K562 (cell line): ENCODE data around the gene GKAP1. TPM values are rescaled to one million over a fixed set of nuclear protein-coding genes. Genes with fewer than 3 reads are reported as not detected.

ENCODE experiments used
- ATAC-seq: fragments of 200-7000 bp; cut with Tn5 transposase; 3 replicates; pipeline ENCODE4 v1.9.1; 2020; ENCODE audit warnings: moderate library complexity
- BruUV-seq: library from RNA; stranded (reverse); fragments of 400-500 nt; replicated peaks from 2 replicates; lab custom pipeline; 2021; lab: Mats Ljungman, UMichigan
- CTCF ChIA-PET: fragments of 300-600 bp; formaldehyde crosslinking; extraction: SDS; loops from one replicate; lab custom pipeline; 2021; ENCODE audit warnings: low intra/inter-chr PET ratio; lab: Yijun Ruan, JAX
- POLR2A ChIA-PET: fragments of 300-600, 350-650 bp; sonication (Branson Sonifier 250); formaldehyde crosslinking; extraction: SDS; loops from one replicate; lab custom pipeline; 2021; ENCODE audit warnings: antibody characterized with exemption, inconsistent platforms; lab: Yijun Ruan, JAX
- DNase-seq, 4 experiments: peaks; one replicate each; pipeline versions ENCODE4 v3.0.0 to v3.0.0-alpha.2; 2011 to 2018; ENCODE audit warnings: low spot score in 3 of 4, mixed read lengths in 3 of 4; ENCODE audit errors: extremely low read depth in 1 of 4
- FAIRE-seq: peaks from 2 replicates; lab custom pipeline; 2011; peaks lifted over from hg19 to GRCh38; lab: Jason Lieb, UNC
- H2AFZ ChIP-seq: 2 replicates; pipeline ENCODE4 v1.6.0; 2011; ENCODE audit warnings: low read depth, low read length, control low read depth, inconsistent platforms
- H3K27ac ChIP-seq: fragments of 200-600 bp; 3 replicates; pipeline ENCODE4 v1.8.0; 2011; ENCODE audit warnings: low read depth, mild to moderate bottlenecking, control low read depth, inconsistent platforms, low read length, moderate library complexity, mixed read lengths; ENCODE audit errors: extremely low read depth
- H3K27me3 ChIP-seq, 2 experiments: fragments of 300-600 bp in 1 of 2; 2 replicates in 1 of 2; 3 replicates in 1 of 2; pipeline versions ENCODE4 v1.6.0 to v1.8.0; 2011; ENCODE audit warnings: inconsistent platforms in 2 of 2, low read length in 2 of 2, mild to moderate bottlenecking in 1 of 2, mixed read lengths in 1 of 2, moderate library complexity in 1 of 2; ENCODE audit not compliant: control insufficient read depth in 2 of 2, insufficient read depth in 2 of 2
- H3K36me3 ChIP-seq: fragments of 300-600 bp; 3 replicates; pipeline ENCODE4 v1.8.0; 2011; ENCODE audit warnings: mild to moderate bottlenecking, low read length, inconsistent platforms; ENCODE audit not compliant: control insufficient read depth, insufficient read depth
- H3K4me1 ChIP-seq, 2 experiments: fragments of 200-600 bp in 1 of 2; replicated peaks in 1 of 2; 2 replicates in 1 of 2; 3 replicates in 1 of 2; pipeline versions ENCODE4 v1.5.1 to v1.8.0; 2011; ENCODE audit warnings: inconsistent platforms in 2 of 2, low read length in 2 of 2, mild to moderate bottlenecking in 1 of 2, mixed read lengths in 1 of 2, moderate library complexity in 1 of 2; ENCODE audit not compliant: control insufficient read depth in 2 of 2, insufficient read depth in 2 of 2
- H3K4me2 ChIP-seq: 2 replicates; pipeline ENCODE4 v1.6.1; 2011; ENCODE audit warnings: low read length, control low read depth, inconsistent platforms, mixed read lengths; ENCODE audit not compliant: insufficient read depth
- H3K4me3 ChIP-seq: fragments of 200-600 bp; sonication (generic), shearing (Covaris generic); 2 replicates; pipeline ENCODE4 v1.5.1; 2016; ENCODE audit warnings: control low read depth, inconsistent platforms
- H3K79me2 ChIP-seq: fragments of 200-600 bp; 3 replicates; pipeline ENCODE4 v1.8.0; 2011; ENCODE audit warnings: low read length, inconsistent platforms; ENCODE audit not compliant: control insufficient read depth, insufficient read depth
- H3K9ac ChIP-seq, 2 experiments: 2 replicates each; pipeline versions ENCODE4 v1.6.0 to v1.6.1; 2011; ENCODE audit warnings: low read depth in 2 of 2, low read length in 2 of 2, control low read depth in 1 of 2, inconsistent platforms in 1 of 2, mild to moderate bottlenecking in 1 of 2, mixed read lengths in 1 of 2; ENCODE audit not compliant: insufficient read depth in 1 of 2
- H3K9me1 ChIP-seq: one replicate; pipeline ENCODE4 v1.6.0; 2011; ENCODE audit warnings: inconsistent platforms, mild to moderate bottlenecking, low read length, moderate library complexity; ENCODE audit not compliant: control insufficient read depth, insufficient read depth
- H3K9me3 ChIP-seq: replicated peaks from 2 replicates; pipeline ENCODE4 v1.5.1; 2011; ENCODE audit warnings: low read depth, low read length, inconsistent platforms; ENCODE audit not compliant: control insufficient read depth, insufficient read depth
- H4K20me1 ChIP-seq: replicated peaks from 2 replicates; pipeline ENCODE4 v1.6.1; 2011; ENCODE audit warnings: low read length, inconsistent platforms, mixed read lengths; ENCODE audit not compliant: control insufficient read depth, insufficient read depth
- GTF2E2 ChIP-seq: fragments of 200-800 bp; sonication (Bioruptor generic); IDR thresholded peaks from 2 replicates; pipeline ENCODE4 v1.6.1; 2016; ENCODE audit warnings: missing genetic modification characterization, missing compliant biosample characterization
- GTF2F1 ChIP-seq: IDR thresholded peaks from 2 replicates; pipeline ENCODE4 v1.6.1; 2011; ENCODE audit warnings: low read depth, low read length, improper control_type of control experiment
- HDAC2 ChIP-seq: fragments of 450-650 bp; IDR thresholded peaks from 2 replicates; pipeline ENCODE4 v1.6.1; 2016; ENCODE audit warnings: mild to moderate bottlenecking
- HMG20A ChIP-seq: fragments of 450-650 bp; formaldehyde crosslinking; conservative IDR thresholded peaks from 2 replicates; pipeline ENCODE4 v1.4.0; 2020; ENCODE audit warnings: mild to moderate bottlenecking, mixed read lengths
- JUNB ChIP-seq: fragments of 450-650 bp; formaldehyde crosslinking; conservative IDR thresholded peaks from 2 replicates; pipeline ENCODE4 v1.4.0; 2020; ENCODE audit warnings: mild to moderate bottlenecking
- PYGO2 ChIP-seq: fragments of 450-650 bp; IDR thresholded peaks from 2 replicates; pipeline ENCODE4 v1.6.1; 2016; ENCODE audit warnings: mild to moderate bottlenecking, missing genetic modification characterization, moderate library complexity, missing compliant biosample characterization
- RAD51 ChIP-seq: fragments of 450-650 bp; IDR thresholded peaks from 2 replicates; pipeline ENCODE4 v1.7.1; 2016; ENCODE audit warnings: low read depth, mild to moderate bottlenecking, borderline replicate concordance
- RCOR1 ChIP-seq, 2 experiments: IDR thresholded peaks; 2 replicates each; pipeline ENCODE4 v1.6.1; 2012; ENCODE audit warnings: low read depth in 2 of 2, low read length in 2 of 2, borderline replicate concordance in 1 of 2, improper control_type of control experiment in 1 of 2
- SPI1 ChIP-seq: IDR thresholded peaks from 2 replicates; pipeline ENCODE4 v1.6.1; 2011; ENCODE audit warnings: low read depth, low read length, control low read depth, borderline replicate concordance
- SRSF3 ChIP-seq: fragments of 200-400 bp; formaldehyde crosslinking; IDR thresholded peaks from 2 replicates; pipeline ENCODE4 v1.6.1; 2016; ENCODE audit warnings: mild to moderate bottlenecking, low read length, moderate library complexity; ENCODE audit not compliant: insufficient read depth
- ZBTB11 ChIP-seq, 3 experiments: fragments of 200-800 bp in 1 of 3; fragments of 250-450 bp in 1 of 3; fragments of 450-650 bp in 1 of 3; sonication (Bioruptor Pico) in 1 of 3; sonication (Bioruptor generic) in 1 of 3; formaldehyde crosslinking in 1 of 3; IDR thresholded peaks; 2 replicates each; pipeline versions ENCODE4 v1.6.1 to v1.8.0; 2016 to 2022; ENCODE audit warnings: mild to moderate bottlenecking in 2 of 3, missing genetic modification characterization in 2 of 3, missing compliant biosample characterization in 1 of 3, moderate library complexity in 1 of 3
- ZNF24 ChIP-seq: fragments of 450-650 bp; IDR thresholded peaks from 2 replicates; pipeline ENCODE4 v1.6.1; 2016
- ZNF445 ChIP-seq: fragments of 250-450 bp; sonication (Bioruptor Pico); IDR thresholded peaks from 2 replicates; pipeline ENCODE4 v1.4.0; 2020; ENCODE audit warnings: low read depth, mild to moderate bottlenecking, moderate library complexity
- ZNF780A ChIP-seq: fragments of 250-450 bp; sonication (Bioruptor Pico); IDR thresholded peaks from 2 replicates; pipeline ENCODE4 v1.5.0; 2021; ENCODE audit warnings: mild to moderate bottlenecking
- WGBS: fragments of 100-300 bp; shearing (Covaris generic); methylation state at CpG from one replicate; pipeline ENCODE4 v1.1.6; 2016; ENCODE audit warnings: low coverage, mixed read lengths; ENCODE audit not compliant: insufficient coverage; ENCODE audit errors: missing lambda C conversion rate; 5-methylcytosine and 5-hydroxymethylcytosine counted together
- in situ Hi-C: fragments of 300-500 bp; cut with MboI; formaldehyde crosslinking; loops from 4 replicates; pipeline ENCODE4 v1.15.0; 2018; ENCODE audit warnings: inconsistent platforms, mixed read lengths
- intact Hi-C: fragments of 100-400 bp; cut with micrococcal nuclease; formaldehyde crosslinking; loops from 2 replicates; pipeline ENCODE4 v1.14.2; 2022
- polyA plus RNA-seq, 8 experiments: library from polyadenylated mRNA; depleted of rRNA in 4 of 8; stranded (reverse) in 5 of 8; unstranded in 3 of 8; fragments of >200 nt; fragmentation: Nextera tagmentation in 2 of 8; fragmentation: Illumina TruSeq in 1 of 8; extraction: Ambion mirVana in 2 of 8; extraction: Trizol in 1 of 8; gene quantifications; 2 replicates each; pipeline versions ENCODE4 v1.2.1 to v1.2.3, GENCODE V29; 2011 to 2014; ENCODE audit warnings: inconsistent platforms in 1 of 8, missing spikeins in 1 of 8
- total RNA-seq, 7 experiments: library from RNA; depleted of rRNA in 6 of 7; stranded (reverse); fragments of >200 nt in 6 of 7; fragmentation: Illumina TruSeq in 2 of 7; extraction: Trizol in 2 of 7; gene quantifications; 2 replicates each; pipeline versions ENCODE4 v1.2.1 to v1.2.3, GENCODE V29; 2011 to 2021; ENCODE audit warnings: low replicate concordance in 1 of 7

GKAP1 gene
- total and polyA plus RNA-seq, 9 of the 15 experiments (the other 6 are each of a cell fraction or from before 2014, with no cell fraction given), result 1.0 to 3.8 (median 2.7) TPM

- 1% methylated on average over 6 of the region's 6 CpGs for WGBS
- POLR2A ChIA-PET, result interaction anchor here (0.6 to 1.2 kb wide), 2 partner anchors 16 to 79 kb away, joined by 3 read pairs; partner anchors contain the start of gene IDNK
These were observed 115.8 kb downstream of the GKAP1 start for GRCh38 chr9:83701769-83702168.

GRCh38 chr9:83701286-83701685 lies 116.3 kb downstream of the GKAP1 start:
- H3K9me1 ChIP-seq, result no peaks in the 10 kb centered on the region
- no peaks in the 10 kb centered on the region for H3K27me3 ChIP-seq
- H3K4me3 ChIP-seq, result no peak overlapping the region
- no peak overlapping the region for H3K9ac ChIP-seq
- no peak for FAIRE-seq
- intact Hi-C loops (loop anchor here (10.0 kb wide), 2 partner anchors 114 to 284 kb away; partner anchors contain the start of genes GKAP1, HNRNPK and RMI1), in situ Hi-C loops (no loop called here)
- no peak overlapping the region for H2AFZ ChIP-seq
- H3K27ac ChIP-seq, result no peak overlapping the region
- ChIA-PET POLR2A (interaction anchor here (0.6 to 1.2 kb wide), 2 partner anchors 16 to 78 kb away, joined by 3 read pairs; partner anchors contain the start of gene IDNK), CTCF (no interaction called here)
- 91% methylated on average over 1 of the region's 1 CpG for WGBS
- H3K36me3 ChIP-seq, result peaks cover 19% of the 10 kb centered on the region
- no peak for TF ChIP-seq SRSF3
- no peak for TF ChIP-seq ZBTB11 (CRISPR knock-in tag; IDR thresholded peaks at IDR 0.05)
- no peak for TF ChIP-seq PYGO2 (tag)
- no peak for TF ChIP-seq HMG20A (CRISPR knock-in tag)
- no peak for TF ChIP-seq GTF2F1
- no peak for TF ChIP-seq JUNB (CRISPR knock-in tag)
- TF ChIP-seq ZNF24, result no peak
- TF ChIP-seq ZNF445 (CRISPR knock-in tag), result no peak
- no peak for TF ChIP-seq HDAC2
- TF ChIP-seq GTF2E2 (tag), result no peak
- TF ChIP-seq ZNF780A (CRISPR knock-in tag), result no peak
- TF ChIP-seq SPI1, result no peak
- no peak for DNase-seq
- H4K20me1 ChIP-seq, result peaks cover 22% of the 10 kb centered on the region
- H3K4me2 ChIP-seq, result no peak overlapping the region
- H3K79me2 ChIP-seq, result peaks cover 99% of the 10 kb centered on the region
- BruUV-seq, result no TSS peak
- no peaks in the 10 kb centered on the region for H3K9me3 ChIP-seq
- no peak for ATAC-seq
- H3K4me1 ChIP-seq, result peaks cover 0 to 5% of the 10 kb centered on the region in 2 experiments; a peak in 3 of 5 replicates

More at GRCh38 chr9:83701769-83702168, 115.8 kb downstream of the GKAP1 start:
- H3K4me2 ChIP-seq, result peak overlapping the region; percentile 14; the same call in 1 of the 2 replicates
- DNase-seq (no peak), ATAC-seq (no peak; the same call in 2 of the 3 replicates), FAIRE-seq (no peak)
- H3K9ac ChIP-seq, result peak overlapping the region in 1 of 2 experiments; percentile 28; a peak in 1 of 4 replicates
- TF ChIP-seq RCOR1 (IDR thresholded peaks at IDR 0.05; ENCODE audit: borderline replicate concordance in 1 of 2, low read depth in 2 of 2, low read length in 2 of 2) (no peak), RAD51 (peak; percentile 16; the same call in 1 of the 2 replicates)
- peaks cover 99% of the 10 kb centered on the region for H3K79me2 ChIP-seq
- peak overlapping the region; percentile 28; the same call in 1 of the 3 replicates for H3K27ac ChIP-seq
- peaks cover 0 to 5% of the 10 kb centered on the region in 2 experiments; a peak in 3 of 5 replicates for H3K4me1 ChIP-seq
- in situ Hi-C loops, result no loop called here
- intact Hi-C loops, result loop anchor here (10.0 kb wide), 2 partner anchors 113 to 283 kb away; partner anchors contain the start of genes GKAP1, HNRNPK and RMI1
- no TSS peak for BruUV-seq
- H4K20me1 ChIP-seq, result peaks cover 23% of the 10 kb centered on the region
- H3K27me3 ChIP-seq, result no peaks in the 10 kb centered on the region
- no peak overlapping the region for H2AFZ ChIP-seq
- no peaks in the 10 kb centered on the region for H3K9me1 ChIP-seq
- H3K4me3 ChIP-seq, result no peak overlapping the region
- CTCF ChIA-PET, result no interaction called here
- peaks cover 19% of the 10 kb centered on the region for H3K36me3 ChIP-seq
- H3K9me3 ChIP-seq, result no peaks in the 10 kb centered on the region
